Measurements from ENCODE around the gene RANBP3L.
"Not testable (repeated sequence)": the region's sequence is repeated elsewhere in the genome, so short reads cannot be mapped to it uniquely, and the experiment has no call there.

RANBP3L gene

DNA sequence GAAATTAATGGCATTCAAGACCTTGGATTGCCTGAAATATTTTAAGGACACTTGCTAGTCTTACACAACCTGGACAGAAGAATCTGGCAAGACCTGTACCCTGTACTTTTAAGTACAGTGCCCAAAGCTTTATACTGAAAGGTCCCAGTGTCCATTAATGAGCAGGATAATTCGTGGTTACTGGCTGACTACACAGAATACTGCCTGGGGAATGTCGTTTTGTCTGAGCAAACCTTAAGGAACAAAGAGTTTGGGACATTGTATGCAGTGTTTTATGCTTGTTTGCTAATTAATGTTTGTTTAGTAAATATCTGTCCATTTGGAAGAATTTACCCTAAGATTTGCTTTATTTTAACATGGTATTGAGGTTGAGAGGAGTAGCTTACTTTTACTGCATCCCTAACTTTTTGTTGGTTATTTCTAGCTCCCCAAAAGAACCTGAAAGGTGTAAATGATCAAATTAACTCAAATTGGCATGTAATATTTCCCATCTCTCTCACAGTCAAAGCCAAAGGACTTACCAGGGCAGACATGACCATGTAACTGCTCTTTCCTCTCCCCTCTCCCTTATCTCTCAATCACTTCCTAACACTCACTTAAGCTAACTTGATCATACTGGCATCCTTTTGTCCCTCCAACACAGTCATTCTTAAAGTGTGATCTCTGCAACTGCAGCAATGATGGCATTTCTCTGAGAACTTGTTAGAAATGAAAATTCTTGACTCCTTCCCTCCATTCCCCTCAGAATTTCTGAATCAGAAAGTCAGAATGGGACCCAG is 15.7 kb downstream of the RANBP3L start:
- DNase-seq (ENCODE audit: low read depth) = no peak

DNA sequence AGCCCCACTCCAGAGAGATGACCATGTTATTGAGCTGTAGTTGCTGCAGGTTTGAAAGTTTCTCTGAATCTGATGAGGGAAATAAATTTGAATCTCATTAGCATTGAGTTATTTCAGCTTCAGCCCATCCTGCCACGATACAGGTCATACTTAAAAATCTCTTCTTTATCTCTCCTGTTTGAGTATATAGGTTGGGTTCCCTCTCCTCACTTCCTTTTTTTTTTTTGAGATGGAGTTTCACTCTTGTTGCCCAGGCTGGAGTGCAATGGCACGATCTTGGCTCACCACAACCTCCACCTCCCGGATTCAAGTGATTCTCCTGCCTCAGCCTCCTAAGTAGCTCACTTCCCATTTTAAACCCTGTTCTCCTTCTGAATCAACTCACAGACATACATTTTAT is 17.9 kb downstream of the RANBP3L start:
- DNase-seq (ENCODE audit: low read depth) = not testable (repeated sequence)

DNA sequence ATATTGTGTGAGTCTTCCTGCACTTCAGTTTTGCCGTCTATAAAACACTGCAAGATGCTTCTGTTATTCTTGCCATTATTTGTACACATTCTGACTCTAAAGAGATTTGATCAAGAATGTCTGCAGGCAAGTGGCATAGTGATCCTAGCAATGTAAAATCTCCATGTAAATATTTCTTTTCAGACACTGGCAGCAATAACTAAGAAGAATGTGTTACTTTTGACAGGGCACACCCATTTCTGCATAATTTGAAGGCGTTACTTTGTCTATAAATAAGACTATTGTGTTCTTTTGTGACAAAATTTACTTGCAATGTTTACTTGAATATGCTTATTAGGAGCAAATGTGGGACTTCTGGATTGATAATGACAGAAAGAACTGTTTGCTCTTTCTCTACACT is 20.1 kb downstream of the RANBP3L start:
- DNase-seq (ENCODE audit: low read depth) = no peak

DNA sequence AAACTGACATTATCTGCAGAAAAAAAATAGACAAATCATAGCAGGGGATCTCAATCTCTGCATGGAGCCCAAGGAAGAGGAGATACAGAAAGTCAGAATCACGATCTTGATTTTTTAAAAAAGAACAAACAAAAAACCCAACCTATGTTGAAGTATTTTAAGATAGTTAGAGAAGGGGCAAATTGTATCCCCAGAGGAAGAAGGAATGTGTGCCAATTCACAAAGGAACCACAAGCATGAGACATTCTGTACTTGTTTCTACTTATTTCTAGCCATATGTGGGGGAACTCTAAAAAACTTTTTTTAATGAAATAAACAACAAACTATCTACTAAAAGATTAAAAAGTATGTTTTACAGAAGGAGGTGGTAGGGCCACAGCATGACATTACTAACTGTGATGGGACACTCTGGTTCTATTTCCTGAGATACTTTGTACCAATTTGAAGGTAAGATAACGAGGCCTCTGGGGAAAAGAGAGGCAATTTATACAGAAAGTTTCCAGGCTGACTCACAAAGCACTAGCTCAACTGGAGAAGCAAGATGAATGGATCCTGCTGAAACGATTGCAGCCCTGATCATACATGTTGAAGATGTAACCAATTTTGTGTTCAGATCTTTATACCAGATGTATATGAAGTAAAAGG is 22.5 kb downstream of the RANBP3L start:
- no peak for DNase-seq (ENCODE audit: low read depth)

DNA sequence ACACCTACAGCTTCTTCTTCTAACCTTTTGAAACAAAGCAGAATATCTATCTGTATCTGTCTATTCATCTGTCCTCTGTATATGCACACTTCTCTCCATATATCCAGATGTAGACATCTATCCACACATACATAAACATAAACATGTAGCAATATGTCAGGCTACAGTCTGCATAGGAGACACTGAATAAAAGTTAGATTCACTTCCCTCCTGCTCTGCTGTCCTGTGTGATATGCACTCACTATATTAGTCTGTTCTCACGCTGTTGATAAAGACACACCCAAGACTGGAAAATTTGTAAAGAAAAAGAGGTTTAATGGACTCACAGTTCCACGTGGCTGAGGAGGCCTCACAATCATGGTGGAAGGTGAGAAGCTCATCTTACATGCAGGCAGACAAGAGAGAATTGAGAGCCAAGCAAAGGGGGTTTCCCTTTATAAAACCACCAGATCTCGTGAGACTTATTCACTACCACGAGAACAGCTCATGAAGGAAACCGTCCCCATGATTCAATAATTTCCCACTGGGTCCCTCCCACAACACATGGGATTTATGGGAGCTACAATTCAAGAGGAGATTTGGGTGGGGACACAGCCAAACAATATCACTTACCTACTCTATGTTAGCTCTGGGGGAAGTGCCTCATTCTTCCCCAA is 24.1 kb downstream of the RANBP3L start:
- no peak for DNase-seq (ENCODE audit: low read depth)

DNA sequence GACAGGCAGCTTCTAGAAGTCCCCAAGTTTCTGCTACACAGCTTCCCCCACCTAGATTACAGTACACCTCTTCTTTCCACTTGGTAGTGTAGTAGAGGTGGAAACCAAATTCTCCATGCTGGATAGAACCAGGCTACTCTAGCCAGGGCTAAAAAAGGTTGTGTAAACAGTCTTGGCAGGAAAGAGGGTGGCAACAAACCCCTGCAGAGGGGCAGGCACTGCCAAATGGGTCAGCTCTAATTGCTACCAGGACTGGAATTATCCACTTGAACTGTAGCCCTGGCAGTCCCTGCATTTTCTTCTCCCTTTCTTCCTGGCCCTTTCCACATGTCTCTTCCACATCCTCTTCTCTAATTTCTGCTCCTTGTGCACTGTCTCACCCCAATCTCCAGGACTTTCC is 24.8 kb downstream of the RANBP3L start:
- no peak for DNase-seq (ENCODE audit: low read depth)

DNA sequence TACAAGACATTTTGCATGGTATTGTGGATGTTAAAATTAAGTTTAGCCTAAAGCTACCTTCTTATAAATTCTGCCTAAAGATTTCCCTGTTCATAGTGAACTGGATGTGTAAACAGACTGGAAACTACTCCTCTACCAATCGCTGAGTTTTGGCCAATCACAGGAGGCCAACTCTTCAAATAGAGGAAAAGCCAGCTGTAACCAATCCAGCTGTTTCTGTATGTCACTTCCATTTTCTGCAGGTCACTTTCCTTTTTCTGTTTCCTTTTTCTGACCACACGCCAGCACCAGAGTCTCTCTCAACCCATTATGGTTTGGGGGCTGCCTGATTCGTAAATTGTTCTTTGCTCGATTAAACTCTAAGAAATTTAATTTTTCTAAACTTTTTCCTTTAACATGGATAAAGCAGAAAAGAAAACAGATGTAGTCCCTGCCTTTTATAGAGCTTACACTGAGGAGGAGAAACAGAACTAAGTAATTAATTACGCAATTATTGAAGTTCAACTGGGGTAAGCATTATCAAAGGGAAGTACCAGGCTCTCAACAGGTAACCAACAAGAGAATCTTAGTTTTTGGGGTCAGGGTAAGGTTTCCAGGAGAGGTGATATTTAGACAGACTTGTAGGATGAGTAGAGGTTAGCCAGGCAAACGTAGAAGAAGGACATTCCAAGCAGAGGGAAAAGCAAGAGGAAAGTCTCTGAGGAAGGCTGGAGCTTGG is 27.7 kb downstream of the RANBP3L start:
- no peak for DNase-seq (ENCODE audit: low read depth)

DNA sequence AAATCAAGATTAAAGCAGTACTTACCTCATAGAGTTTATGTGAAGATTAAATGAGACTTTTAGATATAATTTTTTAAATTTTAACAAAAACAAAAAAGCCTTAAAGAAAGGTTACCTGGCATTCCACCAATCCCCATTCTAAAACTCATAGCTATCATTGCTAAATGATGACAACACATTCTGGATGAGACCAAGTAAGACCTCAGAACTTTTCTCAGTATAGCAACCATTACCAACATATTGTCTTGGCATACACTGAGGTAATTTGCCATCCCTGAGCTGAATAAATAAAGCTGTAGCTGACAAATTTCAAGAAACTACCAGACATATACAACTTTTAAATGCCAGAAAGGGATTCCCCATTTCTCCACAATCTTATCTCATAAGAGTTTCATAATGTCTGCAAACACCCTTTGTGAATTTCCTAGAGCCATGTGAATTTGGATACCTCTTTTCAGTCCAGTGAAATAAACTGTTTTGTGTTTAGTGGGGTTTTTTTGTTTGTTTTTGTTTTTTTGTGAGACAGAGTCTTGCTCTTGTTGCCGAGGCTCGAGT is 29.5 kb downstream of the RANBP3L start:
- no peak for DNase-seq (ENCODE audit: low read depth)

DNA sequence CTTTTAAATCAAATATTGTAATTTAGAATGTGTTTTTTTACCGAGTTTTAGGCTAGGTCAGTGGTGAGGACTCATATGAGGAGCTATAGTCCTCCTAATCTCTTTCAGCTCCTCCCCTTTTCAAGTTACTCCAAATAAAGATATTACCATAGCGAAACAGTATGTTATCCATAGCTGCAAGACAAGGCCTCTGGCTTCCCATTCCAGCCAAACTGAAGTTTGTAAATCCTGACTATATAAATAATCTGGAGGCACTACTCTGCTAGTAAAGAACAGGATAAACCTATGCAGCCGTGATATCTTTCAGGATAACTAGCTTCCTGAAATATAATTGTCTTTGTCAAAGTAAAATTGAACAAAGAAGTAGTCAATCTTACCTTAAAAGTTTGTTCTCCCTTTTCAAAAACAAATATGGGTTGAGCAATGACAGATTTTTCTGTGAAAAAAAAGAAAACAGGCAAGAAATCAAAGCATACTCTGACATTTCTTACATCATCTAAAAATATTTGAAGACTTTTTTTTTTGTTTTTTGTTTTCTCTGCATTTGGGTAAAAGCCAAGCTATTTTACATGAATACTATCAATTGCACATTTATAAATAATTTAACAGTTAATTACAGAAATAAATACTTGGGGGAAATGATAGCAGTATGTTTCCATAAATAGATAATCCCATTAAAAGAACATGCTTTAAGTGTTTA is 30.7 kb downstream of the RANBP3L start:
- DNase-seq (ENCODE audit: low read depth) = no peak

DNA sequence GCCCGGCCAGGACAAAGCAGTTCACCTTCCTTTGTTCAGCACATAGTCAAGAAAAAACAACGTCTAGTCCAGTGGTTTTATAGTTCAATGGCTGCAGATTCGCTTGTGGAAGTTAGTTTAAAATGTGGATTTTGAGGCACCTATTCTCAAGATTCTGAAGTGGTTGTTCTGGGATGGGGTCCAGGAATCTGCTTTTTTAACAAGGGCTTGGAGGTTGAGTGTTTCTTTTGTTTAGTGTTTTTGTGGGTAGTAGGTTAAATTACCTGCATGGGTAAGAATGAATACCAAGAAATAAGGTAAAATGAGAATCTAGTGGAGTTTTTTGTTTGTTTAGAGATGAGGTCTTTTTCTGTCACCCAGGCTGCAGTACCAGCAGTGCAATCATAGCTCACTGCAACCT is 31.5 kb downstream of the RANBP3L start:
- no peak for DNase-seq (ENCODE audit: low read depth)

DNA sequence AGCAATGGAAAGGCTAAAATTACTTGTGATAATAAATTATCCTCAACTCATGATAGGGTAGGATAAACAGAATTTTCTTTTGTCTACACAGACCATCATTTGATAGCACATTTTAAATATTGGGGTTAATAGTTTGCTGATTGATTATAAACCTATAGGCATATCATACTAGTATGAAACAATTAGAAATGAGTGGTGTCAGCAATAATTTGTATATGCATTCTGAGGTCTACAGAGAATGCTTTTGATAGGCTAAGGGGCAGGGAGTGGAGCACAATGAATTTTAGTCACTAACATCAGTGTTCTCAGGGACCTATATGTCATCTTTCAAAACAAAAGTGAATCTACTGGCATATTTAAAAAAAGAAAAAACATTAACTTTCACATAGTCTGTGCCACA is 32.2 kb downstream of the RANBP3L start:
- DNase-seq (ENCODE audit: low read depth) = no peak

DNA sequence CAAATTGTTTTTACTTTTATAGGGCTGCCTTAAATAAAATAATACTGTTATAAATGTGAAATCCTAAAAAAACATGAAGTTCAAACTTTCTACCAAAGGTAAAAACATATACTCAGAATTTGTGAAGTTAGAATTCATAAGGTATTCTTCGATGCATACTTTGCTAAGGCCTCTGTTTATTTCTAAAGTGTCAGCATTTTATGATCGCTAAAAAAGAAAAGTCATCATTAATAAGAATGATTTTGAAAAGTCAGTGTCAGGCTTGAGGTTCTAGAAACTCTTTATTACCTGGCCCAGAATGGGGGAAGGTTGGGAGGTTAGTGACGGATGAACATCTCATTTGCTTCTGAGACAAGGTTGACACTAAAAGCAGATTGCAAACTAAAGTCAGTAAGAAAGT is 33.8 kb downstream of the RANBP3L start:
- DNase-seq (ENCODE audit: low read depth) = no peak

DNA sequence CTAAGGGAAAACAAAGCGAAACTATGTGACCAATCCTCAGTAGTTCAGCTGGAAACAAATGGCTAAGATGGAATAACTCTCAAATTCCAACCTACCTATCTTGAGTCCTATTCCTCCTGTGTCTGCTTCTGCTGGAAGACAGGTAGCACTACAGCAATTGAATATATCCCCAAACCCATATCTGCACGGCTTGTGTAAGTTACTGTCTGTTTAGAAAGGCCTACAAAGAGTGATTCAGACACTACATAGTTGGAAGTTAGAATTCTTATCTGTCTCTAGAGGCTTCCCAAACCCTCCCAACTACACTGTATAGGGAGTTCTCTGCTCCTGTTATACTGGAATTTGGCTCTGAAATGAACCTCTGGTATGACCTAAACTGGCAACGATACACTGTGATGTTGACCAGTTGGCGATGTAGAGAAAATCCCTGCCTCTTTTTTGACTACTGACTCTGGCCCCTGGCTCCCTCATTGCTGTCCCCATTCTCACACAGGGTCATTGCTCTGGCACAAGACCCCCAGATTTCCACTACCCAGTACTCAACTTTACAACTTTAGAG is 37.4 kb downstream of the RANBP3L start:
- DNase-seq (ENCODE audit: low read depth) = no peak

DNA sequence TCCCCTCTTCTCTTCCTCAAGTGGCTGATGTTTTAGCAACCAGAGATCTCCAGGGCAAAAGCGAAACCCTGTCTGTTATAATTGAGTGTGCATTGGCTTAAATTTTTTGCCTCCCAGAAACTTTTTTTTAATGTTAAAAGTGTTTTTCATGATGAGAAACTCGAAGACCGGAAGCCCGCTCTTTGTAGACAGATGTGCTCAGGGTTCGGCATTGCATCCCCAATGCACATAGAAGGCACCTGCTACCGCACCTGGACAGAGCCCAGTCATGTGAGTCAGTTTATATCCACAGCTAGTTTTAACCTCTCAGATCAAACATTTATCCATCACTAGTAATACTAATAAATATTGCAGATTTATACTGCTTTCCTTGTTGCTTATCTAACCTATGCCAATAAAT is 40.5 kb downstream of the RANBP3L start:
- DNase-seq (ENCODE audit: low read depth) = no peak

DNA sequence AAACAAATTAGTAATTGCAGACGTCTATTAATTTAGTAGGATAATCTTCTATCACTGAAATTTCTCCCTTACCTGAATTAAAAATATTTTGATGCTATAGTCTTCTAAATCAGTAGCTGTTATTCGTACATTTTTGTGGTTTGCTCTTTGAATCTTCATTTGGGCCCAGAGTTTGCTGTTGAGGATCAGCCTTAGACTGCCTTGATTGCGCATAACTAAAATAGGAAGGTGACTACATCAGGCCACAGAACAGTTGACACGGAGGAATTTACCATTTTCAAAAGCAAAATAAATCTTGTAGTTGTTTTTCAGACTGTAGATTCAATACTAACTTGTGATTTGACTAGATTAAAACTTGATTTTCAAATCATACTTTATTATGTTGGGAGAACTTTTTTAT is 48.1 kb downstream of the RANBP3L start:
- no peak for DNase-seq (ENCODE audit: low read depth)

DNA sequence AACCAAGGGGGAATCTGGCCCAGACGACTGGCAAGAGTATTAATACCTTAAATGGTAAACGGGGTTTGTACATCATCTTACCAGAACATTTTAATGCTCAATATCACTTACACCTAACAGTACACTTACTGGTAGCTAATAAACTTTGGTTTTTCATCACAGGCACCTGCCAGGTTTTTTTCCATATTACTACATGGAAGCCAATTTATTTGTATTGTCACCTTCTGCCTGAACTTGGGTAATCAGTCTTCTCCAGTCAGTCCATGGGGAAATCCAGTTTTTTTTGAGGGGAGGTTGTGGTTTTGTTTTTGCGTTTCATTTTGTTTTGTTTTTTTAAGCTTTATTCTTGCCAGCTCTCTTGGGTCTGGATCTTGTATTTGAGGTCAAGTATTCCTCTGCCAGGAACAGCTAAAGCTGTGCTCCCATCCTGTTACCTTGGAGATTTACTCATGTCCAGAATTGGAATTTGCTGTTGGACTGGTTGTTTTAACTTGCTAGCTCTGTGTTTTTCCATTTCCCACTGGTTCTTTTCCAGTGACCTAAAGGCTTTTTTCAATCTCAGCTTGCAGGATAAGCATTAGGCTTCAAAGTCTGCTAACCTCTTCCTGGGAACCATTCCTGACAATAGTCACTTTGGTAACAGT is 48.9 kb downstream of the RANBP3L start:
- DNase-seq (ENCODE audit: low read depth) = no peak

DNA sequence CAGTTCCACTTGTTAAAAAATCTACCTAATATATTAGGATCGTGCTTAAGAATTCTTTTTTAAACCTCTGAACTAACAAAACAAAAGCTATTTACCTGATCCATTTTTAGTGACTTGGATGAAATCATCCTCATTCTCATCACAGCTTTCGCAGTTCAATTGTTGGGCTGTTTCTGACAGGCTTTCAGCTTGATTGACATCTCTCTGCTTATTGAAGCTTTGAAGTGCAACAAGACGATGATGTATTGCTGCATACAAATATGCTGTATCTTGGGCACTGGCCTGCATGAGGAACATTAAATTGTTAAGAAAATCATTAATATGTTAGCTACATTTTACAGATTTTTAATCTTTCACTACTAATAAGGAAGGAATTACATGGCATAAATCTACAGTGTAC is 50.5 kb downstream of the RANBP3L start:
- no peak for DNase-seq (ENCODE audit: low read depth)

DNA sequence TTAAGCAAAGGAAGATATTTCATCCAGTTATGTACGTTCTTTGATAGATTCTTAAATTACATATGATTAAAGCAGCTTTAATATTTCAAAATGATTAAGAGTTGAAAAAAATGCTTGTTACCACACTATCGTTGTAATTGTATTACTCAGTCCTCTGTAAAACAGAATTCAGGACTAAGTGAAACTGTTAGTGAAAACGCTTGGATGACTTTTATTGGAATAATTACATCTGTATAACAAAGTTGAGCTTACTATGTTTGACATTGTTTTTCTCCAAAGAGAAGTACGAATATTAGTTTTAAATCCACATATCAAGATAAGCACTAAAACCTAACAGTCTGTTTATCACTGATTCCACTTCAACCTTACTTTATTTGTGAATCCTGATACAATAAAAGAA is 51.3 kb downstream of the RANBP3L start:
- no peak for DNase-seq (ENCODE audit: low read depth)

DNA sequence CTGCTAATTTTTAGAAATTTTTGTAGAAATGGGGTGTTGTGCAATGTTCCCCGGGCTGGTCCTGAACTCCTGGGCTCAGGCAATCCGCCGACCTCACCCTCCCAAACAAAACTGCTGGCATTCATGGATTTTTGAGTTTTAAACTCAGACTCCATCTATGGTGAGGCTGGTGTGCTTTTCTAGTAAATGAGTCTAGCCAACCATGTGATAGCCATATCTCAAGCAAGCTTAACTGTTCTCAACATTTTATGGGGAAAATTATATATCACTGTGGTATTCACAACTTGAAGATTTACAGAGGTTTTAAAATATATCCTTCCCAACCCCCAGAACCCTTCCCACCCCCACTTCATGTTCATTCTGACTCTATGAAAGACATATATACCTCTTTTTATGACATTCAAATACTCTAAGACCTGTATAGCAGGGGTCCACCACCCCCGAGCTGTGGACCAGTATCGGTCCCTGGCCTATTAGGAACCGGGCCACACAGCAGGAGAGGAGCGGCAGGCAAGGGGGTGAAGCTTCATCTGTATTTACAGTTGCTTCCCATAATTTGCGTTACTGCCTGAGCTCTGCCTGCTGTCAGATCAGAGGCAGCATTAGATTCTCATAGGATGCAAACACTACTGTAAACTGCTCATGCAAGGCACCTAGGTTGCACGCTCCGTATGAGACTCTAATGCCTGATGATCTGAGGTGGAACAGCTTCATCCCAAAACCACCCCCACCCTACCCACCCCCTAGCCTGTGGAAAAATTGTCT is 55.5 kb downstream of the RANBP3L start:
- no peak for DNase-seq (ENCODE audit: low read depth)

DNA sequence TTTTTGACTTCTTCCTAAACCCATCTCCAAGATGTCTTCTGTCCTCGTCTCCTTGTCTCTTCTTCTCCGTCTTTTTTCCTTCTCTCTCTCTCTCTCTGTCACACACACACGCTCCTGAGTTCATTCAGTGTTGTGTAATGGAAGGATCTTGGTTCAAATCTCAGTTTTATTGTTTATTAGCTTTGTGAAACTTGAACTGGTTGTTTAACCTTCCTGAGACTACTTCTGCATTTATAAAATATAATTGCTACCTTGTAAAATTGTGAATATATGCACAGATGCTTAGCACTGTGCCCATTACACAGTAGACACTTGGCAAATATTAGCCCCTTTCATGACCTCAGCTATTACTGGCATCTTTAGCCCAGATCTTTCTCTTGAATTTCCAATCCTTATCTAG is 57.6 kb downstream of the RANBP3L start:
- DNase-seq (ENCODE audit: low read depth) = no peak

Measured in activated T-helper 9 cell treated with anti-CD3 and anti-CD28 coated beads, Interleukin-2, amount 50 U/mL, for 16 hours (primary cell).